Nephron progenitor cell (in vitro differentiated cells): ENCODE data around the gene WBP4.

Experiments used
- DNase-seq: peaks from one replicate; pipeline ENCODE4 v3.0.0; 2021
- H3K27ac Mint-ChIP-seq: 2 replicates; pipeline ENCODE4 v1.8.0; 2021; ENCODE audit warnings: mild to moderate bottlenecking, moderate library complexity, mixed read lengths
- H3K27me3 Mint-ChIP-seq: 2 replicates; pipeline ENCODE4 v1.8.0; 2021; ENCODE audit warnings: mild to moderate bottlenecking, low read depth, mixed read lengths; ENCODE audit not compliant: poor library complexity
- H3K36me3 Mint-ChIP-seq: 2 replicates; pipeline ENCODE4 v1.8.0; 2021; ENCODE audit warnings: low read depth, mixed read lengths
- H3K4me1 Mint-ChIP-seq: 2 replicates; pipeline ENCODE4 v1.8.0; 2021; ENCODE audit warnings: mixed read lengths
- H3K4me3 Mint-ChIP-seq: 2 replicates; pipeline ENCODE4 v1.8.0; 2021; ENCODE audit warnings: mild to moderate bottlenecking, moderate library complexity, mixed read lengths
- H3K9me3 Mint-ChIP-seq: 2 replicates; pipeline ENCODE4 v1.8.0; 2021; ENCODE audit warnings: mild to moderate bottlenecking, moderate library complexity, mixed read lengths
- CTCF ChIP-seq: fragments of 200-600 bp; sonication (generic); IDR thresholded peaks from 2 replicates; pipeline ENCODE4 v1.5.0; 2021; ENCODE audit warnings: antibody characterized with exemption

WBP4 gene

GRCh38 chr13:41132512-41133152, 71.3 kb downstream of the WBP4 start, which contains the start of gene KBTBD6:
KBTBD6 (minus strand) TSS chr13:41132802; CDS start chr13:41132511, 291 bp downstream.
- peaks cover 33% of the 10 kb centered on the region for H3K36me3 Mint-ChIP-seq
- peak within 1 kb of the TSS; percentile 92 for H3K27ac Mint-ChIP-seq
- H3K4me1 Mint-ChIP-seq, result peaks cover 40% of the 10 kb centered on the region
- peak within 1 kb of the TSS; percentile 96 for H3K4me3 Mint-ChIP-seq
- H3K9me3 Mint-ChIP-seq, result peaks cover 17% of the 10 kb centered on the region
- peaks cover 4% of the 10 kb centered on the region for H3K27me3 Mint-ChIP-seq
- DNase-seq, result peak; percentile 90
- TF ChIP-seq CTCF, result no peak
